Colonic mucosa (tissue), 4 donors: Measurements from ENCODE around the gene ALG11. TPM values are rescaled to one million over a fixed set of nuclear protein-coding genes. Genes with fewer than 3 reads are reported as not detected.
"Not testable (repeated sequence)": the region's sequence is repeated elsewhere in the genome, so short reads cannot be mapped to it uniquely, and the experiment has no call there.

Experiments
- DNase-seq: peaks from one replicate; pipeline ENCODE4 v3.0.0-alpha.2; 2020
- H3K27ac ChIP-seq: fragments of 200-600 bp; one replicate; pipeline ENCODE4 v1.8.0; 2021
- H3K27me3 ChIP-seq: fragments of 200-600 bp; one replicate; pipeline ENCODE4 v1.8.0; 2021
- H3K36me3 ChIP-seq: fragments of 200-600 bp; one replicate; pipeline ENCODE4 v1.8.0; 2021
- H3K4me1 ChIP-seq: fragments of 200-600 bp; one replicate; pipeline ENCODE4 v1.8.0; 2021; ENCODE audit warnings: mild to moderate bottlenecking
- H3K4me3 ChIP-seq: fragments of 200-600 bp; one replicate; pipeline ENCODE4 v1.8.0; 2021
- H3K9ac ChIP-seq, 2 donors: one replicate each; pipeline ENCODE4 v1.7.0; 2013; ENCODE audit warnings: control low read depth in 2 of 2, low read depth in 2 of 2, low read length in 2 of 2
- H3K9me3 ChIP-seq: fragments of 200-600 bp; one replicate; pipeline ENCODE4 v1.8.0; 2021
- CTCF ChIP-seq: fragments of 200-600 bp; IDR thresholded peaks from one replicate; pipeline ENCODE4 v1.8.0; 2022; ENCODE audit warnings: antibody characterized with exemption, mild to moderate bottlenecking
- intact Hi-C: fragments of 100-400 bp; cut with DNase I; formaldehyde crosslinking; loops from one replicate; pipeline ENCODE4 v1.14.1; 2022
- total RNA-seq, 2 donors: library from RNA; stranded (reverse); fragmentation: NEBNext Ultra II Directional in 1 of 2; extraction: Animal tissue kit (Norgen Biotek cat#: 25700) in 1 of 2; gene quantifications; one replicate each; pipeline ENCODE4 v1.2.1, GENCODE V29; 2021
- donor health status: healthy.
- donor health status: DM: no; HTN: no; CAD: no.
- donor health status: DM: no; HTN: no; CAD: no.

The ALG11 gene
- total RNA-seq, 2 donors from 2014 or later = 32.4 to 45.0 TPM

GRCh38 chr13:51978796-51979556 is 33.2 kb upstream of the ALG11 start:
- intact Hi-C loops = no loop called here
- peak; percentile 62 for DNase-seq

GRCh38 chr13:51980908-51981307 is 31.3 kb upstream of the ALG11 start:
- Histone ChIP-seq H3K27me3 (no peaks in the 10 kb centered on the region), H3K27ac (no peak overlapping the region), H3K9ac (no peak overlapping the region), H3K4me3 (no peak overlapping the region), H3K36me3 (no peaks in the 10 kb centered on the region), H3K4me1 (no peaks in the 10 kb centered on the region), H3K9me3 (no peaks in the 10 kb centered on the region)
- no peak for TF ChIP-seq CTCF
- intact Hi-C loops = no loop called here
- DNase-seq = no peak

More at GRCh38 chr13:51978796-51979556, 33.2 kb upstream of the ALG11 start:
- H3K9me3 ChIP-seq = no peaks in the 10 kb centered on the region
- H3K27ac ChIP-seq = no peak overlapping the region
- no peaks in the 10 kb centered on the region for H3K27me3 ChIP-seq
- no peaks in the 10 kb centered on the region for H3K4me1 ChIP-seq
- no peaks in the 10 kb centered on the region for H3K36me3 ChIP-seq
- no peak for TF ChIP-seq CTCF
- H3K4me3 ChIP-seq = no peak overlapping the region
- H3K9ac ChIP-seq = no peak overlapping the region

- no peaks in the 10 kb centered on the region for H3K9me3 ChIP-seq
- intact Hi-C loops = no loop called here
- no peak overlapping the region for H3K9ac ChIP-seq
- no peak for TF ChIP-seq CTCF
- no peak overlapping the region for H3K4me3 ChIP-seq
- DNase-seq = no peak
- H3K27me3 ChIP-seq = no peaks in the 10 kb centered on the region
- no peak overlapping the region for H3K27ac ChIP-seq
- no peaks in the 10 kb centered on the region for H3K4me1 ChIP-seq
- no peaks in the 10 kb centered on the region for H3K36me3 ChIP-seq
Measured at GRCh38 chr13:51981355-51981754, 30.8 kb upstream of the ALG11 start.

GRCh38 chr13:51983292-51983691 is 28.9 kb upstream of the ALG11 start:
- H3K4me1 ChIP-seq, H3K4me3 ChIP-seq, DNase-seq, H3K27me3 ChIP-seq, H3K9ac ChIP-seq, H3K36me3 ChIP-seq, H3K9me3 ChIP-seq, H3K27ac ChIP-seq, intact Hi-C loops: not testable (repeated sequence)

GRCh38 chr13:51984904-51985303 is 27.3 kb upstream of the ALG11 start:
- H3K9me3 ChIP-seq, intact Hi-C loops, H3K4me1 ChIP-seq, DNase-seq, H3K36me3 ChIP-seq, H3K27me3 ChIP-seq, H3K9ac ChIP-seq, H3K27ac ChIP-seq, H3K4me3 ChIP-seq: not testable (repeated sequence)

- Histone ChIP-seq H3K9me3 (no peaks in the 10 kb centered on the region), H3K9ac (no peak overlapping the region), H3K27me3 (no peaks in the 10 kb centered on the region), H3K4me1 (no peaks in the 10 kb centered on the region), H3K36me3 (no peaks in the 10 kb centered on the region), H3K27ac (no peak overlapping the region), H3K4me3 (no peak overlapping the region)
- intact Hi-C loops = no loop called here
- no peak for TF ChIP-seq CTCF
- DNase-seq = no peak
Measured at GRCh38 chr13:51988988-51989618, 23.1 kb upstream of the ALG11 start.
